Measurements from ENCODE around the gene RBMS1.

RBMS1 gene

DNA sequence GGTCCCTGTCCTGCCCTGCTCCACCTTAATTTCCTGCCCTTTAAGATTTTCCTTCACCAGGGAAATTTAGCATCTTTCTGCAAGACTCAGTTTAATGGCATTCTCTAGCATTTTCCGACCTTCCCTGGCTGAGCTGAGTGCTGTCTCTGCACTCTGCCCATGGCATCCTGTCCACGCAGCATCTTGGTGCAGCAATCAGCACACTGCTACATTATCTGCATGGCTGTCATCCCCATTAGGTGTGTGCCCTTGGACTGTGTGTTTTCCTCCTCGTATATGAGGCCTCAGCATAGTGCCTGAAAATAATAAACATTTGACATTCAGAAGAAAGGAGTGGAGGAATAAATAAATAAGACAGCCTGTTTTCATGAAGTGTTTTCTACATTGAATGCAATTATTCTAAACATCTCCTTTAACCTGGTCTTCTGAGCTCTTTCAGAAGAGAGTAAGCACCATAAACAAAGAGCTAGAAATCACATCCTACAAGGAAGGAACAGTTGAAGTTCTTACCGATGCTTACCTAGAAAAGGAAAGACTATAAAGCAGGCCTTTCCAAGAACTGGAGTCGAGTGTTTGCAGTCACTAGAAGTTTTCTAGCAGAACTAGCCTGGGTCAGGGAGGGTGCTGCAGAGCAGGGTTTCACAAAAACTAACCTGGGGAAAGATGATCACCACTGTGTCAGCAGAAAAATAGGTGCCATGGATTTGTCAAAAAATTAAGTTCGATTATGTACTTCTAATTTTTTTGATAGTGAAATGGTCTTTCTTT is 162.2 kb downstream of the RBMS1 start:
- Histone ChIP-seq H3K27ac (ENCODE audit: low read depth, low read length) (no peak overlapping the region), H3K9me3 (ENCODE audit: insufficient read depth, low read depth, low read length) (no peaks in the 10 kb centered on the region), H3K4me3 (ENCODE audit: low read length) (no peak overlapping the region), H3K36me3 (ENCODE audit: insufficient read depth, low read length) (no peaks in the 10 kb centered on the region), H3K9ac (ENCODE audit: low read depth, low read length) (no peak overlapping the region), H3K27me3 (ENCODE audit: insufficient read depth, low read length) (no peaks in the 10 kb centered on the region), H3K4me1 (ENCODE audit: insufficient read depth, low read length) (peaks cover 8% of the 10 kb centered on the region; the same call in 1 of the 2 replicates)
- WGBS, result 91% methylated on average over 5 of the region's 6 CpGs

DNA sequence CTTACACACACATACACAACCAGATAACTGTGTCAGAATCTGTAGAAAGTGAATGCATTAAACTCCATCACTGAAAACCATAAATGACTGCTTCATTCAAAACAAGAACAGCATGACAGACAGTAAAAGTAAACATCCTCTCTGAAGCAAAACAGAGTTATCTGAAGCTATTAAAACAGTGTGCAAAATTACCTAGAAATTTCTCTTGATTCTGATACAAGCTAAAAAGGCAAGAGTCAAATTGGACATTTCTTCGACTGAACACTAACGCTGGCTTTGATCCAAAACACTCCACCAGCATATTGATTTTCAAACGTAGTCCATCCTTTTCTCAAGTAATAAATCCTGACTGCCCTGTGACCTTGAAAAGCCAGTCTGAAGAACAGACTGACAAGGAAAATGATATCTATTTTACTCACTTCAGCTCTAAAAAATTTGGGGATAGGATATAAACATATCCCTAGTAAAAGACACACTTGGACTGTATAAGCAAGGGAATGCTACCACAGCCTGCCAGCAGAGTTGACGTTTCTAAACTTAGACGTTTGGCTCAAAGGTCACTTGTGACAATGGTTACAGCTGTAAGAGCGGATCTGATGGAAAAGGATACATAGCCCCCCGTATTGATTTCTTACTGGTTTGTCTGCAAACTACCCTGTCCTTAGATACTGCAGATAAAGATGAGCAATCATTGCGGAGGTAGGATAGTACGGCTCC is 164.6 kb downstream of the RBMS1 start:
- H3K27ac ChIP-seq (ENCODE audit: low read depth, low read length), result no peak overlapping the region
- no peak overlapping the region for H3K4me3 ChIP-seq (ENCODE audit: low read length)
- no peak overlapping the region for H3K9ac ChIP-seq (ENCODE audit: low read depth, low read length)
- H3K9me3 ChIP-seq (ENCODE audit: insufficient read depth, low read depth, low read length), result no peaks in the 10 kb centered on the region
- 94% methylated on average over 9 of the region's 9 CpGs for WGBS
- H3K4me1 ChIP-seq (ENCODE audit: insufficient read depth, low read length), result peaks cover 8% of the 10 kb centered on the region; the same call in 1 of the 2 replicates
- no peaks in the 10 kb centered on the region for H3K36me3 ChIP-seq (ENCODE audit: insufficient read depth, low read length)
- no peaks in the 10 kb centered on the region for H3K27me3 ChIP-seq (ENCODE audit: insufficient read depth, low read length)

DNA sequence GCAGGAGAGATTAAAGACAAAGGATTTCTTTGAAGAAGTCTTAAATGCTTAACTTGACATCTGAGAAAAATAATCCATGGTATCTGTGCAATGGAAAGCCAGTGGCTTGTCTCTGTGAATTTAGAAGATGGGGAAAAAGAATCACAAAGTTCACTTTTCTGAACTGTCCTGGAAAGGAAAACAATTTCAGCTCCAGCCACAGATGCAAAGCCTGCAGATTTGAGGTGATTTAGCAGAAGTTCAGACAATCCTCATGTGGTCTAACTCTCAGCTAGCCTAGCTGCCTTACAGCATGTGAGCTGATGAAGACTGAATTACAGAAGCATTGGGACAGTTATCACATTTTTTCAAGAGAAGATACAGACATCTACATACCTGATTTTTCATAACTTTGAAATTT is 166.8 kb downstream of the RBMS1 start:
- Histone ChIP-seq H3K4me1 (ENCODE audit: insufficient read depth, low read length) (no peaks in the 10 kb centered on the region; the same call in 1 of the 2 replicates), H3K9ac (ENCODE audit: low read depth, low read length) (no peak overlapping the region), H3K27me3 (ENCODE audit: insufficient read depth, low read length) (no peaks in the 10 kb centered on the region), H3K4me3 (ENCODE audit: low read length) (no peak overlapping the region), H3K36me3 (ENCODE audit: insufficient read depth, low read length) (no peaks in the 10 kb centered on the region), H3K9me3 (ENCODE audit: insufficient read depth, low read depth, low read length) (no peaks in the 10 kb centered on the region), H3K27ac (ENCODE audit: low read depth, low read length) (no peak overlapping the region)

GRCh38 chr2:160325418-160325817 is 168.2 kb downstream of the RBMS1 start:
- WGBS, result 96% methylated on average over 2 of the region's 2 CpGs
- Histone ChIP-seq H3K27ac (ENCODE audit: low read depth, low read length) (no peak overlapping the region), H3K4me3 (ENCODE audit: low read length) (no peak overlapping the region), H3K27me3 (ENCODE audit: insufficient read depth, low read length) (no peaks in the 10 kb centered on the region), H3K36me3 (ENCODE audit: insufficient read depth, low read length) (no peaks in the 10 kb centered on the region), H3K9me3 (ENCODE audit: insufficient read depth, low read depth, low read length) (no peaks in the 10 kb centered on the region), H3K9ac (ENCODE audit: low read depth, low read length) (no peak overlapping the region), H3K4me1 (ENCODE audit: insufficient read depth, low read length) (no peaks in the 10 kb centered on the region; the same call in 1 of the 2 replicates)

GRCh38 chr2:160324917-160325316 is 168.7 kb downstream of the RBMS1 start:
- H3K4me3 ChIP-seq (ENCODE audit: low read length), result no peak overlapping the region
- no peaks in the 10 kb centered on the region for H3K9me3 ChIP-seq (ENCODE audit: insufficient read depth, low read depth, low read length)
- H3K27me3 ChIP-seq (ENCODE audit: insufficient read depth, low read length), result no peaks in the 10 kb centered on the region
- no peak overlapping the region for H3K9ac ChIP-seq (ENCODE audit: low read depth, low read length)
- H3K36me3 ChIP-seq (ENCODE audit: insufficient read depth, low read length), result no peaks in the 10 kb centered on the region
- H3K4me1 ChIP-seq (ENCODE audit: insufficient read depth, low read length), result no peaks in the 10 kb centered on the region; the same call in 1 of the 2 replicates
- no peak overlapping the region for H3K27ac ChIP-seq (ENCODE audit: low read depth, low read length)
- 91% methylated on average over 2 of the region's 3 CpGs for WGBS

- 77% methylated on average over 11 of the region's 12 CpGs for WGBS
- no peak overlapping the region for H3K9ac ChIP-seq (ENCODE audit: low read depth, low read length)
- no peaks in the 10 kb centered on the region for H3K36me3 ChIP-seq (ENCODE audit: insufficient read depth, low read length)
- H3K27me3 ChIP-seq (ENCODE audit: insufficient read depth, low read length), result no peaks in the 10 kb centered on the region
- H3K4me3 ChIP-seq (ENCODE audit: low read length), result no peak overlapping the region
- H3K27ac ChIP-seq (ENCODE audit: low read depth, low read length), result no peak overlapping the region
- no peaks in the 10 kb centered on the region; the same call in 1 of the 2 replicates for H3K4me1 ChIP-seq (ENCODE audit: insufficient read depth, low read length)
- H3K9me3 ChIP-seq (ENCODE audit: insufficient read depth, low read depth, low read length), result no peaks in the 10 kb centered on the region
Observed at GRCh38 chr2:160324161-160324800, 169.3 kb downstream of the RBMS1 start.

DNA sequence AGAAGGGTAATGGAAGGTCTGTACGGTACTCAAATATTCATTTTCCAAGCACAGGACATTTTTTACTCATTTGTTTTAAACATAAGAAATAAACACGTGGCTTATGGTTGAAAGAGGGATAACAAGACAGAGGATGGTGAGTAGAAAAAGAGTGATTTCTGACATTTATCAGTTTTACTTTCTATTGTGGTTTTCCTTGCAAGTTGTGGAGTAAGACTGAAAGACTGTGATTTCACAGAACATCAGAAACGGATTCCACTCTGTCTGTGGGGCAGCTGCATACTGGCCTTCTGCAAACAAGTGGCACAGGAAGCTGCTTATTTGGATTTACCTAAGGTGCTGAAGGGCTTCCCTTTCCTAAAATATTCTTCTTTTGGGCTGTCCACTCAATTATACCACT is 171.3 kb downstream of the RBMS1 start:
- Histone ChIP-seq H3K9ac (ENCODE audit: low read depth, low read length) (no peak overlapping the region), H3K27me3 (ENCODE audit: insufficient read depth, low read length) (no peaks in the 10 kb centered on the region), H3K4me3 (ENCODE audit: low read length) (no peak overlapping the region), H3K36me3 (ENCODE audit: insufficient read depth, low read length) (no peaks in the 10 kb centered on the region), H3K9me3 (ENCODE audit: insufficient read depth, low read depth, low read length) (no peaks in the 10 kb centered on the region), H3K4me1 (ENCODE audit: insufficient read depth, low read length) (peaks cover 3% of the 10 kb centered on the region; the same call in 1 of the 2 replicates), H3K27ac (ENCODE audit: low read depth, low read length) (no peak overlapping the region)
- WGBS, result 88% methylated on average over 2 of the region's 3 CpGs

- Histone ChIP-seq H3K9ac (ENCODE audit: low read depth, low read length) (no peak overlapping the region), H3K4me1 (ENCODE audit: insufficient read depth, low read length) (peaks cover 6% of the 10 kb centered on the region; the same call in 1 of the 2 replicates), H3K36me3 (ENCODE audit: insufficient read depth, low read length) (no peaks in the 10 kb centered on the region), H3K9me3 (ENCODE audit: insufficient read depth, low read depth, low read length) (no peaks in the 10 kb centered on the region), H3K27ac (ENCODE audit: low read depth, low read length) (no peak overlapping the region), H3K27me3 (ENCODE audit: insufficient read depth, low read length) (no peaks in the 10 kb centered on the region), H3K4me3 (ENCODE audit: low read length) (no peak overlapping the region)
- WGBS, result 69% methylated on average over 2 of the region's 2 CpGs
Observed at GRCh38 chr2:160321006-160321405, 172.6 kb downstream of the RBMS1 start.

DNA sequence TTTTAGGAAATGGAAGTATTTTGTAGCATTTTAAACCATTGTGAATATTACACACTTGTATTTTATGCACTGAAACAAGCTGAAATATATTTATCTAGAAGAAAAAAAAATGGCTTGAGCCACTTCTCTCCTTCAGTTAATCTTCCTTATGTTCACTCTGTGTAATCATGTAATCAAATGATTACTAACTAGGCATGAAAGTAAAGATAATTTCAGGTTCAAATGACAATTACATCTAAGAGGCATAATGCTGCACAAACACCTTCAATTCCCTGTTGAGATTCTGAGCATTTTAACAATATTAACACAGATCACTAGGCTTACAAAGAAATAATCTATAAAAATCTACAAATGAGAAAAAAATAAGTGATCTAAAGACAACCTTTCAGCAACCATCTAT is 173.9 kb downstream of the RBMS1 start:
- H3K27me3 ChIP-seq (ENCODE audit: insufficient read depth, low read length), result no peaks in the 10 kb centered on the region
- peaks cover 16% of the 10 kb centered on the region for H3K4me1 ChIP-seq (ENCODE audit: insufficient read depth, low read length)

DNA sequence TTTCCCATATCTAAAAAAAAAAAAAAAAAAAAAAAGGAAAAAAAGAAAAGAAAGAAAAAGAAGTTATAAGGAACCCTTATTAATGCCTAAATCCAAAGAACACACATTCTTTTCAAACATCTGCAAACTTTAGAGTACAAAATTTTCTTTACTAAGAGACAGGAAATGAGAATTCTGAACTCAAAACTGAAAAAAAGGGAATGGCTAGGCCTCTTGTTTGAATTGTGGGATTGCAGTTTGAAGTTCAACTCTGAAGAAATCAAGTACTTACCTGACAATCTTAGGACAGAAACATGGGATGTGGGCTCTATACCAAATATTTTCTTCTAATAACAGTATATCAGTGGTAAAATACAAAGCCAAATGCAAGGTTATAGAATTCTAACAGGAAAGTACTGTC is 175.4 kb downstream of the RBMS1 start:
- H3K4me3 ChIP-seq (ENCODE audit: low read length), result no peak overlapping the region
- H3K36me3 ChIP-seq (ENCODE audit: insufficient read depth, low read length), result no peaks in the 10 kb centered on the region
- H3K9me3 ChIP-seq (ENCODE audit: insufficient read depth, low read depth, low read length), result no peaks in the 10 kb centered on the region
- H3K4me1 ChIP-seq (ENCODE audit: insufficient read depth, low read length), result peaks cover 25% of the 10 kb centered on the region
- H3K9ac ChIP-seq (ENCODE audit: low read depth, low read length), result no peak overlapping the region
- no peak overlapping the region for H3K27ac ChIP-seq (ENCODE audit: low read depth, low read length)
- no peaks in the 10 kb centered on the region for H3K27me3 ChIP-seq (ENCODE audit: insufficient read depth, low read length)

More for the DNA sequence above, 173.9 kb downstream of the RBMS1 start:
- Histone ChIP-seq H3K4me3 (ENCODE audit: low read length) (no peak overlapping the region), H3K36me3 (ENCODE audit: insufficient read depth, low read length) (no peaks in the 10 kb centered on the region), H3K9me3 (ENCODE audit: insufficient read depth, low read depth, low read length) (no peaks in the 10 kb centered on the region), H3K9ac (ENCODE audit: low read depth, low read length) (no peak overlapping the region), H3K27ac (ENCODE audit: low read depth, low read length) (no peak overlapping the region)

Measured in HUES64 (cell line).